Stimulated activated CD4-positive, alpha-beta T cell treated with anti-CD3 and anti-CD28 coated beads, Interleukin-1b, Interleukin-23, amount 100 ng/mL, for 24 hours (primary cell): ENCODE results near the gene TRPV4.

Experiments
- DNase-seq, 4 experiments: peaks; one replicate each; pipeline ENCODE4 v3.0.0-alpha.2; 2020; ENCODE audit warnings: low read depth in 4 of 4, low spot score in 1 of 4

The TRPV4 gene

GRCh38 chr12:109764123-109764522, 69.1 kb downstream of the TRPV4 start:
- no peak for DNase-seq

DNA sequence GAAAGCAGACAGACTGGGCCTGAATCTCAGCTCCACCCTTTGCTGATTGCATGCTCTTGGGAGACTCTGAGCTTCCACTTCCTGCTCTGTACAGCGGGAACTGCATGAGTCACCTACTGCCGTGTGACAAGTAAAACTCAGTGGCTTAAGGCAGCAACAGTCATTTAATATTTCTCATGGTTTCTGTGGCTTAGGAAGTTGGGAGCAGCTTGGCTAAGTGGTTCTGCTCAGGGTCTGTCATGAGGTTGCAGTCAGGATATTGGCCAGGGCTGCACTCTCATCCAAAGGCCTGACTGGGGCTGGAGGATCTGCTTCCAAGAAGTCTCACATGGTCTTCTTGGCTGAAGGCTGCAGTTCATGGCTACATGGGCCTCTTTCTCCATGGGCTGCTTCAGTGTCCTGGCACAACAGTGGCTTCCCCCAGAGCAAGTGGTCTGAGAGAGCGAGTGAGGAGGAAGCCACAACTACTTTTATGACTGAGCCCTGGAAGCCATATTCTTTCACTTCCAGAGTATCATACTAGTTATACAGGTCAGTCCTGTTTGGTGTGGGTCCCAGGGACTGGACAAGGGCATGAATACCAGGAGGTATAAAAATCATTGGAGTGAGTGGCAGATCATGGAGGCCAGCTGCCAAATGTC, 69.9 kb downstream of the TRPV4 start:
- no peak for DNase-seq

DNA sequence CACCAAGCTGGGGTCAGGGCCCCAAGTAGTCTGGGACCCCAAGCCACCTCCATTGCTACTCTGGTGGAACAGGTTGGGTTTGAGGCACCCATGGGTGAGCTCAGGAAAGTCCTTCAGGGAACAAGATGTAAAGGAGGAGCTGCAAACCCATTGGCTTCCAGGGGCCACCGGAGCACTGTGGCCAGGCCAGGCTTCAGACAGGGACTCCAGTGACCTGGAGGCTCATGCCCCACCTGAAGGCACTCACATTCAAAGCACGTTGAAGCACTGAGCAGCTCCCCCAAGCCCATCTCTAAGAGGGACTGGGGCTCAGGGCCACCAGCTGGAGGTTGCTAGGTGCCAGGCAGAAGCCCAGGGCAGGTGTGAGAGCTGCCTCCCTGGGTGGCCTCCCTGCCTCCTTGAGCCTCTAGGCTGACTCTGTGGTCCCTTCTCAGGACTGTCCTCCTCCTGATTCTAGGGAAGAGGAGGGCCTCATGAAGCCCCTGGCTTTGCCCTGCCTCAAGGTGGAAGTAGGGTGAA, 70.5 kb downstream of the TRPV4 start:
- no peak for DNase-seq

- DNase-seq = no peak
Observed at GRCh38 chr12:109762071-109762672, 71.0 kb downstream of the TRPV4 start.

GRCh38 chr12:109760930-109761921, 72.0 kb downstream of the TRPV4 start:
- no peak for DNase-seq

- DNase-seq = no peak
Observed at GRCh38 chr12:109760031-109760929, 72.9 kb downstream of the TRPV4 start.

- no peak for DNase-seq
Observed at GRCh38 chr12:109759595-109759994, 73.6 kb downstream of the TRPV4 start.

GRCh38 chr12:109758426-109759420, 74.5 kb downstream of the TRPV4 start:
- DNase-seq = no peak

GRCh38 chr12:109757671-109758265, 75.4 kb downstream of the TRPV4 start:
- no peak for DNase-seq

- DNase-seq = no peak
Observed at GRCh38 chr12:109756457-109756856, 76.7 kb downstream of the TRPV4 start.

GRCh38 chr12:109753959-109754358, 79.2 kb downstream of the TRPV4 start:
- no peak for DNase-seq

DNA sequence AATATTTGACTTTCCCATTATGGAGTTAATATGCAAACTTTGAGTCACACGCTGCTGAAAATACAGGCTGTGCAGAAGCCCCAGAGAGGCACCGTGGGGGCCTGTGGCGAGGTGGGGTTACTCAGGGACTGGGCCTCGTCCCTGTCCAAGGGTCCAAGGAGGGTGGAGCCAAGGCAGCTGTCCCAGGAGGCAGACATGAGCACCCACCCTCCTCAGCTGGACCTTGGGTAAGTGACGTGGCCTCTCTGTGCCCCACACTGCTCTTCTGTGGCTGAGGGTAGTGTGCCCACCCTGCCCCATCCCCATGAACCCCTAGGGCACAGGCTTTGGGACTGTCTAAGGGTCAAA, 80.2 kb downstream of the TRPV4 start:
- no peak for DNase-seq

GRCh38 chr12:109752117-109753053, 80.8 kb downstream of the TRPV4 start:
- no peak for DNase-seq

- no peak for DNase-seq
Observed at GRCh38 chr12:109744986-109745942, 87.9 kb downstream of the TRPV4 start.

GRCh38 chr12:109744026-109744425, 89.2 kb downstream of the TRPV4 start:
- no peak for DNase-seq

- DNase-seq = no peak
Observed at GRCh38 chr12:109743076-109743910, 89.9 kb downstream of the TRPV4 start.
